GM21447 (cell line): ENCODE measurements around the gene FHL3.

Source experiments
- ATAC-seq: cut with Tn5 transposase; IDR thresholded peaks from one replicate; pipeline ENCODE4 v1.9.1; 2021; ENCODE audit not compliant: unreplicated experiment

Gene FHL3

DNA sequence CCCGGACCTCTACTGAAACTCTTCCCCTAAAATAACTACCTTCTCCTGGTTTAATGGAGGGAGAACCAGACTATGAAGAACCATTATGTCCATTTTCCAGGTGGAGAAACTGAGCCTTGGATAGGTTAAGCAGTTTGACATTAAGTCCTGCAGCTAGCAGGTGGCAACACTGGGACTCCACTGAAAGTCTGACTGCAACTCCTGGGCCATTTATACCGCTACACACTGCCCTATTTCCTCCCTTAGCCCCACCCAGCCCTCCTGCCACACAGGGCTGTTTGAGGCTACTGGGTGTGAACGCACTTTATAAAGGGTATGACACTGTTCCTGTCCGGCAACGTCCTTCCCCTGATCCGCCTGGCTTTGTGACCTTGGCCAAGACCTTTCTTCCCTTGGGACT lies 58.0 kb downstream of the FHL3 start:
- no peak for ATAC-seq
